HT-29 (cell line): ENCODE measurements around the gene TRIM9. TPM values are rescaled to one million over a fixed set of nuclear protein-coding genes. Genes with fewer than 3 reads are reported as not detected.

Experiments used
- DNase-seq: peaks from one replicate; pipeline ENCODE4 v3.0.0-alpha.2; 2015; ENCODE audit warnings: low spot score
- total RNA-seq: library from RNA; depleted of rRNA; stranded (reverse); fragments of >200 nt; shearing (Covaris generic); gene quantifications from 2 replicates; pipeline ENCODE4 v1.2.3, GENCODE V29; 2014

The TRIM9 gene
- total RNA-seq, 1 experiment from 2014 or later, result not detected

DNA sequence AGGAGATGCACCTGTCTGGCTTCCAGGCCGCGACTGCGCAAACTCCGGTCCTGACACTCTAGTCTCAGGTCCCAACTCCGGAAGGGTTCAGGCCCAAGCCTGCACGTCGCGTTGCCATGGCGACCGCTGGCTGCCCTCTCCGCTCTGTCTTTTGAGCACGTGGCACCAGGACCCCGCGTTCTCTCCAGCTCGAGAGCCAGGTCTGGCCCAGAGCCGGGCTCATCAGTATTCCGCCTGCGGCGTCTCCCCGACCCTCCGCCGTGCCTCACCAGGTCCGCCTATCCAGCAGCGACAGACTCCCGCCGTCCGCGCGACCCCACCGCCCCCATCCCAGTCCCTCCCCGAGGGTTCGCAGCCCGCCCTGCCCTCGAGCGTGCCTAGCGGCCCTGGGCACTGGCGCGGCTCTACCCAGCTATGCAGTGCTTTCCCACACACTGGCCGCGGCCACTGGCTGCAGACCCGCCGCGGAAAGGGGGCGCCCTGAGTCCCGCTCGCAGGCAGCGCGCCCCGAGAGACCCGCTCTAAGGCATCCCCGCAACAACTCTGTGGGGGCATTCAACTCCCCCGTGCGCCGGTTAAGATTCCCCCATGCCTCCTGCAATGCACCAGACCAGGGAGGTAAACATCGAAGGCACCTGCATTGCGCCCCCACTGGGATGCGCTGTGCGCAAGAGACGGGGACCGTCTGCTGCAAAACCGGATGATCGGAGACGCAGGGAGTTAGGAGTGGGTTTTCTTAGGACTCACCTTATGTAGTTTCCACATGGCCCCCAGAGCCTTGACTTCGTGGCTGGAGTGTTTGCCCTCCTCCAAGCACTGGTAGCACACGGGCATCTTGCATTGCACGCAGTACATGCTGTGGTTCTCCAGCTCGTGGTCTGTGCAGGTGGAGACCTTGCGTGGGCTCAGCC is 1.3 kb downstream of the TRIM9 start:
- DNase-seq, result no peak

DNA sequence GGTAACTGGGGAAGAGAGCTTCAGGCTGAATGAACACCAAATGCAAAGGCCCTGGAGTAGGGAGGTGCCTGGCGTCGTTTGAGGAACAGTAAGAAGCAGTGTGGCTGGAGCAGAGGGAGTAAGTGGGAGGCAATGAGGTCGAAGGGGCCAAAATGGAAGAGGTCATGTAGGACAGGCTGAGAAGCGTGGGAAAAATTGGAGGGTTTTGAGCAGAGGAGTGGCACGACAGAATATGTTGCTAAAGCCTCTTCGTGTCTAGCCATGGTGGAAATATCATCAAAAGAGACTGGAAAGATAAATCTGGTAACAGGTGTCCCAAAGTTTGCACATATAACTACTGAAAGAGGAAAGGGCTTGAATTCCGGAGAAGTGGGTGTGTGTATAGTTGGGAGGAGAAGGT is 1.9 kb downstream of the TRIM9 start:
- no peak for DNase-seq

- no peak for DNase-seq
These were observed 5.6 kb downstream of the TRIM9 start for GRCh38 chr14:51089278-51089677.

GRCh38 chr14:51087031-51087441 is 7.9 kb downstream of the TRIM9 start:
- peak; percentile 32 for DNase-seq

DNA sequence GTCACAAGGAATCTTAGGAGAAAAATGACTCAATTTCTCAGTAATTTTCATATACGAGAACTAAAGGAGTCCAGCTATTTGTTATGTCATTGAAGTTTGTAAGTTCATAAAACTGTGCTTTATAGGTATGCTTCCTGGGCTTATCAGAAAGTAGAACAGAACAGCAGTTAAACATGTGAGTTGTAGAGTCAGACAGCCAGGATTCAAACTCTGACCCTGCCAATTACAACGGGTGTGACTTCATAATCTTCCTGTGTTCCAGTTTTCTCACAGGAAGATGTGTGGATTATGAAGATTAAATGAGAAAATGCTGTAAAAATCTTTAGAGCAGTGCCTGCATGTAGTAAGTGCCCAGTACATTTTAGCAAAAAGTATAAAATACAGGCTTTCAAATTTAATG is 8.9 kb downstream of the TRIM9 start:
- no peak for DNase-seq

- DNase-seq, result no peak
These were observed 9.9 kb downstream of the TRIM9 start for GRCh38 chr14:51084962-51085361.

GRCh38 chr14:51084507-51084906 is 10.4 kb downstream of the TRIM9 start:
- no peak for DNase-seq

DNA sequence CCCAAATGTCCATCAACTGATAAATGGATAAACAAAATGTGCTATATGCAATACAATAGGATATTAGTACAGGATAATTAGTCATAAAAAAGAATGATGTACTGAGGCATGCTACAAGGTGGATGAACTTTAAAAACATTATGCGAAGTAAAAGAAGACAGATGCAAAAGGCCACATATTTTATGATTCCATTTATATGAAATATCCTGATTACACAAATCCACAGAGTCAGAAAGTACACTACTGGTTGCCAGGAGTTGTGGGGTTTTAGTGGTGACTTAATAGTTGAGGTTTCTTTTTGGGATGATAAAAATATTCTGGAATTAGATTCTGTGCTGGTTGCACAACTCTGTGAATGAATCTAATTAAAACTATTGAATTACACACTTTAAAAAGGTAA is 12.6 kb downstream of the TRIM9 start:
- no peak for DNase-seq

- DNase-seq, result no peak
These were observed 13.2 kb downstream of the TRIM9 start for GRCh38 chr14:51081712-51082111.

GRCh38 chr14:51081209-51081608 is 13.7 kb downstream of the TRIM9 start:
- DNase-seq, result no peak

GRCh38 chr14:51080645-51081044 is 14.3 kb downstream of the TRIM9 start:
- DNase-seq, result no peak

DNA sequence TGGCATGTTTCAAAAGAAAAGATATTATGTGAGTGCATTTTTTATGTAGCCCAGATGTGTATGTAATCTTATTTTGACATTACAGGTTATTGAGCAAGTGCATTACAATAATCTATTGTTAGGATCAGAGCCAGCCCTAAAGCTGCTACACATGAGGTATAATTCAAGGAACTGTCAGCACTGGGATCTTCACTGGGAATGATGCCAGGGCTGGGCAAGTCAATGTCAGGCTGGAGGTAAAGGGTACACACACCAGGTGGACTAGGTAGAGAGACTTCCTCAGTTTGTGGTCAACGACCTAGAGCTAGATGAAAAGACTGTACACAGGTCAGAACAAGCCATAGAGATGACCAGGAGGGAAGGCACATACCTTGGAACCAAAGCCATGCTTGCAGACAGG is 15.4 kb downstream of the TRIM9 start:
- peak; percentile 19 for DNase-seq

- peak; percentile 10 for DNase-seq
These were observed 15.8 kb downstream of the TRIM9 start for GRCh38 chr14:51079085-51079484.

- DNase-seq, result no peak
These were observed 20.1 kb downstream of the TRIM9 start for GRCh38 chr14:51074701-51075385.

GRCh38 chr14:51073731-51074130 is 21.2 kb downstream of the TRIM9 start:
- DNase-seq, result no peak

DNA sequence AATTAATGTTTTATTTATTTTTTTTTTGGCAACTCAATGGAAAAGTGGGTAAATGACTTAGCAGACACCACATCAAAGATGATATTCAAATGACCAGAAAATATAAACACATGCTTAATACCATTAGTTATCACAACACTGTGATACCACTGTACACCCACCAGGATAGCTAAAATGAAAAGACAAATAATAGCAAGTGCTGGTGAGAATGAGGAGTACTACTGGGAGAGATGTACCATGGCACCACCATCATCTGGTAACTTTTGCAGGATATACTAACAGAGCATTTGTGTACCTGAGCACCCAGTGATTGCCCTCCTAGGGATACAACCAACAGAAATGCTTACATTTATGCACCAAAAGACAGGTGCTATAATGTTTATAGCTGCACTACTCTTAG is 21.9 kb downstream of the TRIM9 start:
- DNase-seq, result no peak

DNA sequence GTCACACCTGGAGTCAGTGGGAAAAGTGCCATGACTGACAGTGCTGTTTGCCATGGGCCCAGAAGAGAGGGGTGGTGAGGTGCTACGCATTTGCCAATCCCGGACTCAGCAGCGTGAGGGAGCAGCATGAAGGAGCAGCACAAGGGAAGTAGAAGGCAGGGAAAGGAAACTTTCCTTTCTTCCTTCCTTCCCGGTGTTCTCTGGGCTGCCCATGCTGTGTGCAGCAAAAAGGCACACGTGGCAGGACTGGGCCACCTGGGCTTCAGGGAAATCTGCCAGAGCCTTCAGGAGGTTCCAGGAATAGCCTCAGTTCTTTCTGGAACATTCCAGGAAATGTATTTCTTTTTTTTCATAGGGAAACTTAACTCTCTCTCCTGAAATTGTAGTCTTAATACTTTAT is 23.0 kb downstream of the TRIM9 start:
- DNase-seq, result no peak

DNA sequence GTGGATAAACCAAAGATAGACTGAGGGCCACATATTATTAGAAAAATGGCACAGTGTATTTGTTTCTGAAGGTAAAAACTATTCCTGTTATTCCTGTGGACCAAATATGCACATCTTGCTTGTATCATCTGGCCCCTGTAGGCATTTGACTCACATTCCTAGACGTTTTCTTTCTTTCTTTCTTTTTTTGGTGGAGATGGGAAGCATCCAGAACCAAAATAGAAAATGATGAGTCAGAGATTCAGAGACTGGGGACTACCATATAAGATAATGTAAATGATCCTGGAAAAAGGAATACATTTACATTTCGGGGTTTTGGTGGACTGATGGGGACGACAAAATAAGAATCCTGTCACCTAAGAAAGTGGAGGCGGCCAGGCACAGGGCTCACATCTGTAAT is 24.2 kb downstream of the TRIM9 start:
- no peak for DNase-seq

- DNase-seq, result no peak
These were observed 25.9 kb downstream of the TRIM9 start for GRCh38 chr14:51069055-51069454.

DNA sequence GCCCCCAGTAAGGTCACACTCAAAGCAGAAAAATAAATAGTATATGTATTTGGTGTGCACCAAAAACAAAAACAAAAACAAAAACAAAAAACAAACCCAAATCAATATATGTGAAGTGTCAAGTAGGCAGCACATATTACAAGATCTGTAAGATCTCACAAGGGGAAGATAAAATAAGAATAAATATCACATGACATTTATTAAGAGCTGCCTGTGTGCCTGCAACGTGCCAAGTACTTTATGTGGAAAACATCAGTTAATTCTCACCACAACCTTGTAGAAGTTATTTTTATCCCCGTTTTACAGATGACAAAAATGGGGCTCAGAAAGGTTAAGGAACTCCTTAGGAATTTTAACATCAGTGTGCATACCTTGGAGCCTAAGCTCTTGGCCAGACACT is 26.6 kb downstream of the TRIM9 start:
- no peak for DNase-seq

- DNase-seq, result no peak
These were observed 27.6 kb downstream of the TRIM9 start for GRCh38 chr14:51067295-51067694.

DNA sequence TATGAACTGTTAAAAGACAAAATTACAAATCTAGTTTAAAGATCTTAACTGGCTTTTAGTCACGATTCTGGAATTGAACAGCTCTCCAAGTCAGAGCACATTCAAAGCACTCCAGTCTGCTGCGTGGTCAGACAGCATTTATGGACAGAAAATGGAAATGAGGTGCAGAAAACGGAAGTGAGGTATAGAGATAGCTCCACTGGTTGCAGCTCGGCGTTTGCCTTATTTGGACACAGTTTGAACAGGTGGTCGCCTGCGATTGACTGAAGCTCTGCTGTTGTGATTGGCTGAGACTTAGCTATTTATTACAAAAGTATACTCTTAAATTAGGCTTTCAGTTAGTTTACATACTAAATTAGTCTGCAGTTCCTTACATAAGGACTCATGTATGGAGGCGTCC is 28.3 kb downstream of the TRIM9 start:
- no peak for DNase-seq

DNA sequence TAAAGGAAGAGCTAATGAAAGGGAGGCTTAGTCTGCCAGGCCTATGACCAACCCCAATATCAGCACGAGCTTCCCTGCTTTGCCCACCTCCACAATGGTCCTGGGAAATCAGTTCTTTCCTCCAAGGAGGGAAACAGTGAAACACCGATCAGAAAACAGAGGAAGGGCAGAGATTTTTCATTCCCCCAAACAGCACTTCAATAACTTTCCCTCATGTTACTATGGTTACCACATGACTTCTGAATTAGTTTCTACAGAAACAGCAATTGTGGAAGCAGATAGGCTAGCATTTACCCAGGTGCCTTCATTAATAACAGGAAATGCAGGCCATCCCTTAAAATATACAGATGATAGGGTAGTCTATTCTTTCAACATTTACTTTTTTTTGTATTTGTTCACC is 35.9 kb downstream of the TRIM9 start:
- DNase-seq, result no peak
